Measurements from ENCODE around the gene KRT14.
A peak's percentile ranks its signal among the peaks of the same experiment; 100 is the strongest.
"Not testable (repeated sequence)": the region's sequence is repeated elsewhere in the genome, so short reads cannot be mapped to it uniquely, and the experiment has no call there.

Gene KRT14

GRCh38 chr17:41583137-41584127, 3.3 kb downstream of the KRT14 start:
- intact Hi-C loops (cut with DNase I) = no loop called here
- no peak for DNase-seq

GRCh38 chr17:41582061-41582968, 4.4 kb downstream of the KRT14 start:
- intact Hi-C loops (cut with DNase I); DNase-seq: not testable (repeated sequence)

GRCh38 chr17:41581366-41582060, 5.2 kb downstream of the KRT14 start:
- intact Hi-C loops (cut with DNase I) = no loop called here
- no peak for DNase-seq

GRCh38 chr17:41580687-41581365, 5.9 kb downstream of the KRT14 start:
- no peak for DNase-seq
- intact Hi-C loops (cut with DNase I) = no loop called here

- intact Hi-C loops (cut with DNase I) = no loop called here
- no peak for DNase-seq
Measured at GRCh38 chr17:41580244-41580575, 6.5 kb downstream of the KRT14 start.

- intact Hi-C loops (cut with DNase I) = no loop called here
- peak; percentile 8 to 86 (median 68) for DNase-seq
Measured at GRCh38 chr17:41579484-41580243, 7.0 kb downstream of the KRT14 start.

GRCh38 chr17:41578971-41579370, 7.7 kb downstream of the KRT14 start:
- DNase-seq = no peak
- intact Hi-C loops (cut with DNase I) = no loop called here

- intact Hi-C loops (cut with DNase I) = no loop called here
- DNase-seq = no peak
Measured at GRCh38 chr17:41578538-41578937, 8.2 kb downstream of the KRT14 start.

GRCh38 chr17:41576740-41577139, 10.0 kb downstream of the KRT14 start:
- intact Hi-C loops (cut with DNase I) = not testable (repeated sequence)
- peak in 1 of 42 donors; percentile 25 for DNase-seq

GRCh38 chr17:41575336-41575735, 11.4 kb downstream of the KRT14 start:
- intact Hi-C loops (cut with DNase I) = no loop called here
- no peak for DNase-seq

GRCh38 chr17:41571561-41572434, 14.9 kb downstream of the KRT14 start, which contains the start of gene KRT9:
KRT9 (minus strand) TSS chr17:41572059; CDS start chr17:41571992, 67 bp downstream.
- intact Hi-C loops (cut with DNase I) = no loop called here
- no peak for DNase-seq

- no peak for DNase-seq
- intact Hi-C loops (cut with DNase I) = no loop called here
Measured at GRCh38 chr17:41567317-41567716, 19.4 kb downstream of the KRT14 start.

GRCh38 chr17:41565338-41565737, 21.4 kb downstream of the KRT14 start:
- no peak for DNase-seq
- intact Hi-C loops (cut with DNase I) = no loop called here

- intact Hi-C loops (cut with DNase I) = no loop called here
- DNase-seq = no peak
Measured at GRCh38 chr17:41563607-41564170, 23.0 kb downstream of the KRT14 start.

- intact Hi-C loops (cut with DNase I) = no loop called here
Measured at GRCh38 chr17:41561554-41561953, 25.1 kb downstream of the KRT14 start.

GRCh38 chr17:41559548-41559947, 27.1 kb downstream of the KRT14 start:
- no peak for DNase-seq
- intact Hi-C loops (cut with DNase I) = no loop called here

More at GRCh38 chr17:41561554-41561953, 25.1 kb downstream of the KRT14 start:
- DNase-seq = no peak

- intact Hi-C loops (cut with DNase I) = no loop called here
- DNase-seq = no peak
Measured at GRCh38 chr17:41556931-41557330, 29.8 kb downstream of the KRT14 start.
